ENCODE measurements around the gene CPLANE1. TPM values are rescaled to one million over a fixed set of nuclear protein-coding genes. Genes with fewer than 3 reads are reported as not detected.
"Not testable (repeated sequence)": the region's sequence is repeated elsewhere in the genome, so short reads cannot be mapped to it uniquely, and the experiment has no call there.

Gene CPLANE1
- total RNA-seq, 1 donor from 2014 or later, result 20.7 TPM

DNA sequence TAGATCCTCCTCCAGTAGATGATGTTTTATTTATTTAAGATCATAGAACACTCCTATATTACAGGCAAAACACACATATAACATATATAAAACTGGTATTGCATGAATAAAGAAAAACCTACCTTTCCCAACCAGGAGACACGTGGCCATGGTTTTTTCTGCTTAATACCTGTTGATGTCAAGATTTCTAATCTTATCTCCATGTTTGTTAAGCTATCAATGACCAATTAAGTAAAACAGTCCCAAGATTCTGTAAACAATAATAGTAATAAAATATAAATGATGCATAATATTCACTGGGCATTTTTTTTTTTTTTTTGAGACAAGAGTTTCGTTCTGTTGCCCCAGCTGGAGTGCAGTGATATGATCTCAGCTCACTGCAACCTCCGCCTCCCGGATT is 1.7 kb downstream of the CPLANE1 start:
- Histone ChIP-seq H3K27me3 (ENCODE audit: low read depth) (no peaks in the 10 kb centered on the region), H3K36me3 (no peaks in the 10 kb centered on the region), H3K4me1 (peaks cover 32% of the 10 kb centered on the region), H3K9me3 (no peaks in the 10 kb centered on the region), H3K4me3 (no peak overlapping the region), H3K27ac (no peak overlapping the region)
- TF ChIP-seq, protein P1, sequence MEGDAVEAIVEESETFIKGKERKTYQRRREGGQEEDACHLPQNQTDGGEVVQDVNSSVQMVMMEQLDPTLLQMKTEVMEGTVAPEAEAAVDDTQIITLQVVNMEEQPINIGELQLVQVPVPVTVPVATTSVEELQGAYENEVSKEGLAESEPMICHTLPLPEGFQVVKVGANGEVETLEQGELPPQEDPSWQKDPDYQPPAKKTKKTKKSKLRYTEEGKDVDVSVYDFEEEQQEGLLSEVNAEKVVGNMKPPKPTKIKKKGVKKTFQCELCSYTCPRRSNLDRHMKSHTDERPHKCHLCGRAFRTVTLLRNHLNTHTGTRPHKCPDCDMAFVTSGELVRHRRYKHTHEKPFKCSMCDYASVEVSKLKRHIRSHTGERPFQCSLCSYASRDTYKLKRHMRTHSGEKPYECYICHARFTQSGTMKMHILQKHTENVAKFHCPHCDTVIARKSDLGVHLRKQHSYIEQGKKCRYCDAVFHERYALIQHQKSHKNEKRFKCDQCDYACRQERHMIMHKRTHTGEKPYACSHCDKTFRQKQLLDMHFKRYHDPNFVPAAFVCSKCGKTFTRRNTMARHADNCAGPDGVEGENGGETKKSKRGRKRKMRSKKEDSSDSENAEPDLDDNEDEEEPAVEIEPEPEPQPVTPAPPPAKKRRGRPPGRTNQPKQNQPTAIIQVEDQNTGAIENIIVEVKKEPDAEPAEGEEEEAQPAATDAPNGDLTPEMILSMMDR (IDR thresholded peaks at IDR 0.05), result no peak
- DNase-seq, result no peak
- ATAC-seq, result no peak
- intact Hi-C loops (cut with DNase I), result no loop called here

DNA sequence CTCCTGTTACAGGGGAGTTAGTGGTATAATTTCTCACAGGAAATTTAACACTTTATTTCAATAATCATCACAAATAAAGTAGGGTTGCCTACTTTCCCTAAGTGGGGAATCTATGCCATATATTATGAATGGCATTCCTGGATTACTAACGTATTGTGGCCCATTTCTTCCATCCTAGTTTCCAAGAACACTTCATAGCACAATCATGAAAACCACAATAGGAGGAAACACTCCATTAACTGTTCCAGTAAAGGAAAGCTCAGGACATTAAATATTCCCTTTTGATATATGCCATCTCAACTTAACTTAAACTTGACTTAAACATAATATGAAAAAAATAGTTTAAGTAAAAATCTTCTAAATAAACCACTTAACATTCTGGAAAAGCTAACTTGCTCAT is 2.1 kb downstream of the CPLANE1 start:
- Histone ChIP-seq H3K36me3 (peaks cover 4% of the 10 kb centered on the region), H3K9me3 (no peaks in the 10 kb centered on the region), H3K4me3 (no peak overlapping the region), H3K27ac (no peak overlapping the region), H3K27me3 (ENCODE audit: low read depth) (no peaks in the 10 kb centered on the region), H3K4me1 (peaks cover 32% of the 10 kb centered on the region)
- TF ChIP-seq, protein P1 (IDR thresholded peaks at IDR 0.05), result no peak
- ATAC-seq (no peak), DNase-seq (no peak)
- intact Hi-C loops (cut with DNase I), result no loop called here

DNA sequence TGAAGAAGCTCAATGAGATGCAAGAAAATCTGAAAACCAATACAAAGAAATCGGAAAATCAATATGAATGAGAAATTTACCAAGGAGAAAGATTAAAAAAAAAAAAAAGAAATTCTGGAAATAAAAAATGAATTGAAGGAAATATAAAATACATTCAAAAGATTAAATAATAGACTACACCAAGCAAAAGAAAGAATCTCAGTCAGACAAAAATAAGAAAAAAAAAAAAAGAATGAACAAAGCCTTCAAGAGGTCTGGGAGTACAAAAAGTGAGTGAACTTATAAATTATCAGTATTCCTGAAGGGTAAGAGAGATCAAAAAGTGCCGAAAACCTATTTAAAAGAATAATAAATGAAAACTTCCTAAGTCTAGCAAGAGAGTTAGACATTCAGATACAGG is 14.9 kb downstream of the CPLANE1 start:
- H3K9me3 ChIP-seq, result peaks cover 6% of the 10 kb centered on the region
- H3K36me3 ChIP-seq, result peaks cover 63% of the 10 kb centered on the region
- no peaks in the 10 kb centered on the region for H3K27me3 ChIP-seq (ENCODE audit: low read depth)
- no peak overlapping the region for H3K27ac ChIP-seq
- ATAC-seq, result no peak
- DNase-seq, result no peak
- intact Hi-C loops (cut with DNase I), result no loop called here
- H3K4me1 ChIP-seq, result no peaks in the 10 kb centered on the region
- TF ChIP-seq, protein P1 (IDR thresholded peaks at IDR 0.05), result no peak
- no peak overlapping the region for H3K4me3 ChIP-seq

DNA sequence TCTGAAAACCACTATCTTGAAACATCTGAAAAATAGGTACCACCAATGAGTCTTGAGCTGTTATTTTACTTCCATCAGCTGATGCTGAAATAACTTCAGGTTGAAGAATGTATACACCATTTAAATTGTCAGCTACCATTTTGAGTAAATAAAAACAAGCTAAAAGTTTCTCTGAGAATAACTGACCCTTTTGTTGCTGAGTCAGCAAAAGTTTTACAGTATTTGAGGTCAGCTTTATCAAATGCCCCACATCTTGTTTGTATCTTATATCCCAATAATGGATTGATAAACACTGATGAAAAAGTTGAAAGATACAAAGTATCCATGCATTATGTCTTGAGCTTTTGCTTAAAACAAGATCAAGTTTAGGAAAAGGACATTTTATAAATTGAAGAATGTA is 22.8 kb downstream of the CPLANE1 start:
- intact Hi-C loops (cut with DNase I), result no loop called here

DNA sequence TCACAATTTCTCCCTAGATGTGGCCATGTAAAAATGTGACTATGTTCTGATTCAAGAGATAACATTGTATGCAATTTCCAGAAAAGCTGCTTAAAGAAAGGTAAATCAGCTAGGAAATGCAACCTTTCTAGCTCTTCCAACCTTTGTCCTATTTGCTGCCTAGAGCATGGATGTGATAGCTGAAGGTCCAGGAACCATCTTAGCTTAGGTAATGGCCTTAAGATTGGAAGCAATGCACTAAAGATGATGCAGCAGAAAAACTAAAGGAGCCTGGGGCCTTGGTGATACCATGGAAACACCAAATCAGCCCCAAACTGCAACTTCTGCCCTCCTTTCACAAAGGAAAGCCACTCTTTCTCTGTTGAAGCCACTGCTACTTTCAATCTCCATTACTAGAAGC is 27.0 kb downstream of the CPLANE1 start:
- Histone ChIP-seq H3K27ac (no peak overlapping the region), H3K4me1 (no peaks in the 10 kb centered on the region), H3K27me3 (ENCODE audit: low read depth) (no peaks in the 10 kb centered on the region), H3K4me3 (no peak overlapping the region), H3K36me3 (peaks cover 93% of the 10 kb centered on the region), H3K9me3 (no peaks in the 10 kb centered on the region)
- no peak for ATAC-seq
- DNase-seq, result no peak
- intact Hi-C loops (cut with DNase I), result no loop called here
- TF ChIP-seq, protein P1 (IDR thresholded peaks at IDR 0.05), result no peak

More for the DNA sequence above, 22.8 kb downstream of the CPLANE1 start:
- no peak for ATAC-seq
- no peak overlapping the region for H3K27ac ChIP-seq
- H3K27me3 ChIP-seq (ENCODE audit: low read depth), result no peaks in the 10 kb centered on the region
- H3K9me3 ChIP-seq, result no peaks in the 10 kb centered on the region
- no peak overlapping the region for H3K4me3 ChIP-seq
- no peaks in the 10 kb centered on the region for H3K4me1 ChIP-seq
- TF ChIP-seq, protein P1 (IDR thresholded peaks at IDR 0.05), result no peak
- H3K36me3 ChIP-seq, result peaks cover 74% of the 10 kb centered on the region
- DNase-seq, result no peak

DNA sequence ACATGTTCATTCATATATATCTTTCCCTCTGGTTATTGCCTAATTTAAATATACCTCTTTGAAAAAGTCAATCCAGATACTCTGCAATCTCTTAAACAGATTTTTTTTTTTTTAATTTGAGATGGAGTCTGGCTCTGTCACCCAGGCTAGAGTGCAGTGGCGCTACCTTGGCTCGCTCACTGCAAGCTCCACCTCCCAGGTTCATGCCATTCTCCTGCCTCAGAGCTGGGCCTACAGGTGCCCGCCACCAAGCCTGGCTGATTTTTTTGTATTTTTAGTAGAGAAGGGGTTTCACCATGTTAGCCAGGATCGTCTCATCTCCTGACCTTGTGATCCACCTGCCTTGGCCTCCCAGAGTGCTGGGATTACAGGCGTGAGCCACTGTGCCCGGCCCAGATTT is 28.8 kb downstream of the CPLANE1 start:
- intact Hi-C loops (cut with DNase I); H3K27ac ChIP-seq; H3K9me3 ChIP-seq; ATAC-seq; H3K4me1 ChIP-seq; DNase-seq; H3K27me3 ChIP-seq (ENCODE audit: low read depth); H3K4me3 ChIP-seq: not testable (repeated sequence)
- peaks cover 83% of the 10 kb centered on the region for H3K36me3 ChIP-seq

DNA sequence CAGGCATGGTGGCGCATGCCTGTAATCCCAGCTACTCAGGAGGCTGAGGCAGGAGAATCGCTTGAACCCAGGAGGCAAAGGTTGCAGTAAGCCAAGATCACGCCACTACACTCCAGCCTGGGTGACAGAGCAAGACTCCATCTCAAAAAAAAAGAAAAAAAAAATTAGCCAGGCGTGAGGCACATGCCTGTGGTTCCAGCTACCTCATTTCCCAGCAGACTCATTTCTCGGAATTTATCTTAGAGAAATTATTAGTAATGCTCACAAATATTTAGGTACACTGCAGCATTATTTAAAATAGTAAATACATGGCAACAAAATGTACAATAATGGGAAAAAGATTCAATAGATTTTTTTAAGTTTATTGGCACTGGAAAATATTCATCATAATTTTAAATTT is 29.8 kb downstream of the CPLANE1 start:
- DNase-seq; H3K27me3 ChIP-seq (ENCODE audit: low read depth); intact Hi-C loops (cut with DNase I); ATAC-seq; H3K9me3 ChIP-seq; H3K4me3 ChIP-seq; H3K4me1 ChIP-seq; H3K27ac ChIP-seq: not testable (repeated sequence)
- H3K36me3 ChIP-seq, result peaks cover 84% of the 10 kb centered on the region
